GM18498 (cell line): ENCODE measurements around the gene OR51Q1.

ENCODE experiments used
- ATAC-seq: cut with Tn5 transposase; IDR thresholded peaks from one replicate; pipeline ENCODE4 v1.9.1; 2021; ENCODE audit warnings: mild to moderate bottlenecking, moderate library complexity; ENCODE audit not compliant: unreplicated experiment

OR51Q1 gene, protein sequence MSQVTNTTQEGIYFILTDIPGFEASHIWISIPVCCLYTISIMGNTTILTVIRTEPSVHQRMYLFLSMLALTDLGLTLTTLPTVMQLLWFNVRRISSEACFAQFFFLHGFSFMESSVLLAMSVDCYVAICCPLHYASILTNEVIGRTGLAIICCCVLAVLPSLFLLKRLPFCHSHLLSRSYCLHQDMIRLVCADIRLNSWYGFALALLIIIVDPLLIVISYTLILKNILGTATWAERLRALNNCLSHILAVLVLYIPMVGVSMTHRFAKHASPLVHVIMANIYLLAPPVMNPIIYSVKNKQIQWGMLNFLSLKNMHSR

DNA sequence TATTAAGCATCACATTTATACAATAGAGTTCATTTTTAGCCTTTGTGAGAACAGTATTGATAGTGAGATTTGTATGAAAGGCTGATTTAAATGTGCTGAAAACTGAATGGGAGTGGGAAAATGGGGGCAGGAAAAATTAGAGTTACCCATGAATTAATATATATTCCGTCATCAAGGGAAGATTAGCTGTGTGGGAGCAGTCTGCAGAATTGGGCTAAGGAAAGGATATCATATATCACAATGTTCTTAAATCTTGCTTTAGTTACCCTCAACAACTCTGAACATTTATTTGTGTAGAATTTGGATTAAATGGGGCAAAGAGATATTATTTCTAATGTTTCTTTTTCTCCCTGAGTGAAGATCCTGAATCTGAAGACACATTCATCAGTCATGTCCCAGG, at the start of gene OR51Q1:
Gene OR51Q1, plus strand, starts transcription at position 301 of the 400 bp plus-strand sequence. Its CDS starts 90 bp downstream, at position 391.
- ATAC-seq: no peak

DNA sequence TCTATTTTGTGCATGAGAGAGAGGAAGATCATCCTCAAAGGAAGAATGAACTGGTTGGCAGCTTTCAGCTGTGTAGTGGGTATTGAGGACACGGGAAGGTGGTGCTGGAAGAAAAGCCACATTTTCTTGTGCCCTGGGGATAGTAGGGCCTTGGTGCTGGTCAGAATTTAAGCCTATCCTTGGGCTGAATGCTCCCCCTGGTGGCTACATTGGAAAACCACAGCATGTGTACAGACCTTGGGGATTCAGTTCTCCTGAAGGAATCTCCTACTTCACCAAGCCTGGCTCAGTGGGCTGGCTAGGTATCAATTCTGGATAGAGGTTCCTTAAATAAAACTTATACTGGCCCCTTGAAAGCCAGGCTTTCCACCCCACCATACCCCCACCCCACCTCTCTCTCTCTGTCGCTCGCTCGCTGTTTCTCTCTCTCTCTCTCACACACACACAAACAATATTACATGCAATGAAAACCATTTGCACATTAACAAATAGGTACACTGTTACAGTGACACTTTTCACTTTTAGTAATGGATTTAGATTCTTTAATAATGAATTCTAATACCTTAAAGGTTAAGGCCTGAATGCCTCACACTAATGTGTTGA, 41.1 kb upstream of the OR51Q1 start:
- ATAC-seq: peak; percentile 96

DNA sequence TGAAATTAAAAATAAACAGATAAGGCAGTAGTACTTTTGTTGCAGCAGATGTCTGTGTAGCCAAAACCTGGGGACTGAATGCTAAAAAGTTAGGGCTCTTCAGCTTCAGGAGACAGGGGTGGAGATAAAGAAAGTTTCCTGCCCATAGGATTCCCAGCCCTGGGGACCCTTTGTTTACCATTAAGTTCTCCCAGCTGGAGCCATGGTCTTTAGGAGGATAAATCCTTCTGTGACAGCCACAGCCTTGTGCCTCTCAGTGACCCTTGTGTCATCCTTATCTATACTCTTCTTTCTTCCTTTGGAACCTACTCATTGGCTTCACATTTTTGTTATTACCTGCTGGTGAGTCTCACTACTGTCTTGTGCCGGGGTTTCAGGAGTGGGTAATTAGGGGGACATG, 38.3 kb upstream of the OR51Q1 start, which contains the start of gene OR51M1:
Gene OR51M1, plus strand, starts transcription at position 237 of the 400 bp plus-strand sequence. CDS start 5,587 bp downstream, outside the sequence.
- ATAC-seq: no peak

- no peak for ATAC-seq
These were observed 37.6 kb upstream of the OR51Q1 start for GRCh38 chr11:5384335-5384734.

DNA sequence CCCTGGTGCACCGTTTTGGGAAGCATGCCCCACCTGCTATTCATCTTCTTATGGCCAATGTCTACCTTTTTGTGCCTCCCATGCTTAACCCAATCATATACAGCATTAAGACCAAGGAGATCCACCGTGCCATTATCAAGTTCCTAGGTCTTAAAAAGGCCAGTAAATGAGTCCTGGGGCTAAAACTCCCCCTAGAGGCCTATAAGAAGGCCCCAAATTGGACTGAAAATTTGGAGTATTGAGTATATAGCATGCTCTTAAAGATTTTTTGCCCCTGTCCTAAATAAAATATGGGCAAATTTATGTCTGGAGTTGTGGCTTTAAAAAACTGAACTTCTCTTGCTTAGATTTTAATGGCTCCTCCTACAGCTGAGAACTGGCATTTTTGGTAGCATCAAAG, 31.7 kb upstream of the OR51Q1 start:
- no peak for ATAC-seq

- no peak for ATAC-seq
These were observed 27.8 kb upstream of the OR51Q1 start for GRCh38 chr11:5394091-5394490.

GRCh38 chr11:5398936-5399335, 23.0 kb upstream of the OR51Q1 start:
- no peak for ATAC-seq

- no peak for ATAC-seq
These were observed 16.7 kb upstream of the OR51Q1 start for GRCh38 chr11:5405173-5405572.

- ATAC-seq: no peak
These were observed 918 bp upstream of the OR51Q1 start for GRCh38 chr11:5420993-5421392.

GRCh38 chr11:5423131-5423530, 1.2 kb downstream of the OR51Q1 start:
- no peak for ATAC-seq

GRCh38 chr11:5441414-5441813, 19.5 kb downstream of the OR51Q1 start, which contains the start of gene OR51I1:
TSS of gene OR51I1 (minus strand) at chr11:5441514. CDS start at chr11:5441514, 0 bp downstream.
- ATAC-seq: no peak

DNA sequence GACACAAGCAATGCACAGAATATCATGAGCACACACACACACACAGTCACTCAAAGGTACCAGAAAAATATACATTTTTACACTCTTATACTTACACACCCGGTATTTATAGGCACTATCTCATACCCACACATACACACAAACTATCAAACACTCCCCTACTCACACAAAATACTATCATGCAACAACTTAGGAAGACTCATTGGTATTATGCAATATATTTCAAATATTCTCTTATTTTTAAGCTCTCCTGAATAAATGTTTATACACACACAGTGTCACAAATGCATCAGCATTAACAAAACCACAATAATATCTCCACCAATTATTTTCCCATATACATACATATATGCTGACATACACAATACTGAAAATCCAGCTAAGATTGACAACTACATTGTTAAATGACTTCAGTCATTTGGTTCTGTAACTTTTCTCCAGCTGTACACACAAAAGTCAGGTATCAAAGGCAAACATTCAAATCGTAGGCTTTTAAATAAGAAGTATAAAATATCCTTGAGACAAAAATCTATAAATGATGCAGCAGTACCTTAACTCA, 22.0 kb downstream of the OR51Q1 start:
- ATAC-seq: no peak

- ATAC-seq: no peak
These were observed 27.1 kb downstream of the OR51Q1 start, which contains the start of gene OR51I2 for GRCh38 chr11:5449023-5449422. TSS of gene OR51I2 (plus strand) at chr11:5449323. CDS start at chr11:5453489, 4,166 bp downstream.

DNA sequence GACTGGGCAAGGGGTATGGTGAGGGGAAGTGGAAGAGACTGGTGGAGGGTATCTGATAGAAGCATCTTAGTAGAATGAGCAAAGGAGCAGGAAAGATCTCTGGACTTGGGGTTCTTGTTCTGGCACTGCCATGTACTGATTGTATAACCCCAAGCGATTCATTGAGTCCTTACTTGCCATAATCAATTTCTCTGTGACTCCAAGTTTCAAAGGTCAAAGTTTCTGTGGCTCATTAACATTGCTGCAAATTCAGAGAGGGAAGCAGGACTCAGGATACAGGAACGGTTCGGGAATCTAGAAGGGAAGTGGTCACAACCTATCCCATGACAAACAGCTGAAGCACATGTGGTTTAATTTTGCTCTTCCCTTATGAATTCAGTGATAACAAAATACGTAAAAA, 27.5 kb downstream of the OR51Q1 start:
- no peak for ATAC-seq

DNA sequence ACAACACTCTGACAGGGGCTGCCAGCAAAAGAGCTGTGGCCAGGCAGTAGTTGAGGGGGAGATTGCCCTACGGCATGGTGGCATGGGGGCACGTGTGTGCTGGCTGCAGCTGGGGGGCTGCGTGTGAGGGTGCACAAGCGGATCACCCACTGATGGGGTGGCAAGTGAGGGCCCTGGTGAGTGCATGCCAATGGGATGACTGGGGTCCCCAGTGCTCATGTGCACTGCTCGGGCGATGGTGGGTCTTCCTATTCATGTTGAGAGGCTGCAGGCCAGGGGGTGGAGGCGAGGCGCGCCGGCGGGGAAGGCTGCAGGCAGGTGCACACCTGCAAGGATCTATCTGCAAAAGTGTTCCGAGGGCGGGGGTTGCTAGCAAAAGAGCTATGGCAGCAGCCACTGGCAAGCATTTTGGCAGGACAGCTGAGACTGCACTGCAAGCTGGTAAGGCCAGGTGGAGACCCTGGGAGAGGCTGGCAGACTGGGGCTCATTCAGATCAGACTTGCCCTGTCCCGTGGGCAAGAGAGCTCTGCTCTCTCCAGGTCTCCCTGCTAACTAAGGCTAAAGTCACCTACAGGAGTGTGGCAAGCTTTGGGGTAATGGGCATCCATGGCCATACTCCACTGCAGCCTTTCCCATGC, 39.2 kb downstream of the OR51Q1 start:
- no peak for ATAC-seq

DNA sequence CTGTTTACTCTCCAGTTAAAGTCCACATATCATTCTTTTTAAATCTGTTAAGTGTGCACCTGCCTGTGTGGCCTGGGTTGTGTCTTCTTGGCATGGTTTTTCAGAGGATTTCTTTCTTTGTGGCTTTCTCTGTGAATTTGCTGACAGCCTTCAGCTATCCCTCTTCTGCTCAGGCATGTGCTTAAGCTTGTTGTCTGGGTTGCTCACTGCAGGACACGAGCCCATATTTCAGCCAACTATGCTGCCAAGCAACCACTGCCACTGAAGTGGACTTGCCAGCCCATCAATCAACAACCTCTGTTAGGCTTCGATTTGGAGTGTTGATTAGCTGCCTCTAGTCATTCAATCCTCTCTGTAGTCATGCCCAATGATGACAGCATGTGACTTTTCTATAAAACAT, 45.6 kb downstream of the OR51Q1 start:
- no peak for ATAC-seq
